ENCODE data around the gene NPM1.

DNA sequence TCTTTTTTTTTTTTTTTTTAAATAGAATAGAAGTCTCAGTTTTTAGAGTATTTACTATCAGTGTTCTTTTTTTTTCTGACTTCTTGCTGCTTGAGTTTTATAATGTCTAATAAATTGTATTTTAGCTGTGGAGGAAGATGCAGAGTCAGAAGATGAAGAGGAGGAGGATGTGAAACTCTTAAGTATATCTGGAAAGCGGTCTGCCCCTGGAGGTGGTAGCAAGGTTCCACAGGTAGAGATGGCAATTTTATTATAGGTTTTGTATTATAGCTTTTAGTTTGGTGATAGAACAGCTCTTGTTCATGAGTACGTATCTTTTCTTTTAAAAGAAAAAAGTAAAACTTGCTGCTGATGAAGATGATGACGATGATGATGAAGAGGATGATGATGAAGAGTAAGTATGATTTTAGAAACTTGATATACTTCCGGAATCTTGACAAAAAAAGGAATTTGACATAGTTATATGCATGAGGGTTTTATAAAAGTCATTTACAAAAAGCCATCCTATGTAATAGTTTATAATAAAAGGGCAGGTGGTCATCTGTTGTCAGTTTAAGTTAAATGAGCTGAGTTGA is 5.0 kb downstream of the NPM1 start:
- TF ChIP-seq, protein P1, sequence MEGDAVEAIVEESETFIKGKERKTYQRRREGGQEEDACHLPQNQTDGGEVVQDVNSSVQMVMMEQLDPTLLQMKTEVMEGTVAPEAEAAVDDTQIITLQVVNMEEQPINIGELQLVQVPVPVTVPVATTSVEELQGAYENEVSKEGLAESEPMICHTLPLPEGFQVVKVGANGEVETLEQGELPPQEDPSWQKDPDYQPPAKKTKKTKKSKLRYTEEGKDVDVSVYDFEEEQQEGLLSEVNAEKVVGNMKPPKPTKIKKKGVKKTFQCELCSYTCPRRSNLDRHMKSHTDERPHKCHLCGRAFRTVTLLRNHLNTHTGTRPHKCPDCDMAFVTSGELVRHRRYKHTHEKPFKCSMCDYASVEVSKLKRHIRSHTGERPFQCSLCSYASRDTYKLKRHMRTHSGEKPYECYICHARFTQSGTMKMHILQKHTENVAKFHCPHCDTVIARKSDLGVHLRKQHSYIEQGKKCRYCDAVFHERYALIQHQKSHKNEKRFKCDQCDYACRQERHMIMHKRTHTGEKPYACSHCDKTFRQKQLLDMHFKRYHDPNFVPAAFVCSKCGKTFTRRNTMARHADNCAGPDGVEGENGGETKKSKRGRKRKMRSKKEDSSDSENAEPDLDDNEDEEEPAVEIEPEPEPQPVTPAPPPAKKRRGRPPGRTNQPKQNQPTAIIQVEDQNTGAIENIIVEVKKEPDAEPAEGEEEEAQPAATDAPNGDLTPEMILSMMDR (IDR thresholded peaks at IDR 0.05): no peak
- TF ChIP-seq CREB1 (CRISPR knock-in tag; IDR thresholded peaks at IDR 0.05) (no peak), ATF1 (CRISPR knock-in tag; IDR thresholded peaks at IDR 0.05) (no peak), JUN (CRISPR knock-in tag; IDR thresholded peaks at IDR 0.05) (no peak), SP1 (CRISPR knock-in tag; conservative IDR thresholded peaks at IDR 0.05) (no peak), ZNF416 (CRISPR knock-in tag; IDR thresholded peaks at IDR 0.05) (no peak)
- TF ChIP-seq, protein P2, sequence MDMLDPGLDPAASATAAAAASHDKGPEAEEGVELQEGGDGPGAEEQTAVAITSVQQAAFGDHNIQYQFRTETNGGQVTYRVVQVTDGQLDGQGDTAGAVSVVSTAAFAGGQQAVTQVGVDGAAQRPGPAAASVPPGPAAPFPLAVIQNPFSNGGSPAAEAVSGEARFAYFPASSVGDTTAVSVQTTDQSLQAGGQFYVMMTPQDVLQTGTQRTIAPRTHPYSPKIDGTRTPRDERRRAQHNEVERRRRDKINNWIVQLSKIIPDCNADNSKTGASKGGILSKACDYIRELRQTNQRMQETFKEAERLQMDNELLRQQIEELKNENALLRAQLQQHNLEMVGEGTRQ (CRISPR knock-in tag; IDR thresholded peaks at IDR 0.05): no peak
